Measurements from ENCODE around the gene C7orf25.

C7orf25 gene

GRCh38 chr7:42950417-42950816 is 38.5 kb upstream of the C7orf25 start:
- no peak for TF ChIP-seq ARNT (IDR thresholded peaks at IDR 0.05)
- no peak for TF ChIP-seq LEF1 (IDR thresholded peaks at IDR 0.05; ENCODE audit: borderline replicate concordance)
- no peak for TF ChIP-seq CTBP1 (IDR thresholded peaks at IDR 0.05; ENCODE audit: borderline replicate concordance)
- TF ChIP-seq HDGF (IDR thresholded peaks at IDR 0.05; ENCODE audit: borderline replicate concordance): no peak
- no peak for TF ChIP-seq SP1 (IDR thresholded peaks at IDR 0.05)
- no peak for TF ChIP-seq PKNOX1 (IDR thresholded peaks at IDR 0.05)
- no peak for TF ChIP-seq FOXM1 (IDR thresholded peaks at IDR 0.05; ENCODE audit: borderline replicate concordance)
- TF ChIP-seq SUZ12 (IDR thresholded peaks at IDR 0.05): no peak
- TF ChIP-seq NFRKB (IDR thresholded peaks at IDR 0.05): no peak
- TF ChIP-seq ZNF384 (IDR thresholded peaks at IDR 0.05): no peak
- no peak for TF ChIP-seq BHLHE40 (IDR thresholded peaks at IDR 0.05; ENCODE audit: borderline replicate concordance)
- no peak for TF ChIP-seq FOXK2 (IDR thresholded peaks at IDR 0.05)
- POLR2A ChIA-PET: no interaction called here
- CTCF ChIA-PET: no interaction called here
- DNase-seq (ENCODE audit: extremely low spot score): no peak

GRCh38 chr7:42947521-42947920 is 35.7 kb upstream of the C7orf25 start:
- no peak for DNase-seq (ENCODE audit: extremely low spot score)
- CTCF ChIA-PET: no interaction called here
- POLR2A ChIA-PET: no interaction called here
- TF ChIP-seq TARDBP (IDR thresholded peaks at IDR 0.05) (no peak), ZNF384 (IDR thresholded peaks at IDR 0.05) (no peak), FOXA1 (IDR thresholded peaks at IDR 0.05) (no peak), CTBP1 (IDR thresholded peaks at IDR 0.05; ENCODE audit: borderline replicate concordance) (no peak), SP1 (IDR thresholded peaks at IDR 0.05) (no peak), FOXM1 (IDR thresholded peaks at IDR 0.05; ENCODE audit: borderline replicate concordance) (no peak), NFRKB (IDR thresholded peaks at IDR 0.05) (no peak), BHLHE40 (IDR thresholded peaks at IDR 0.05; ENCODE audit: borderline replicate concordance) (no peak), SUZ12 (IDR thresholded peaks at IDR 0.05) (no peak)

DNA sequence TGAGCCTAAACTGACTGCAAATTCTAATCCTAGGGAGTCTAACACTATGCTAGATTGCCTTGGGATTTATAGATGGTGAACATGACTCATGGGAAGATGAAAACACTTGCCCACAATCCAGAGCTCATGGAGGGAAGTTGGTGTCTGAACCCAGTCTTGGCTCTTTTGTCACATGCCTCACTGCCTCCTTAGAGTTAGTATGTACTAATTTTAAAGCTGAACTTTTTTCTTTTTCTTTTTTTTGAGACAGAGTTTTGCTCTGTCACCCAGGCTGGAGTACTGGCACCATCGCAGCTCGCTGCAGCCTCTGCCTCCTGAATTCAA is 34.7 kb upstream of the C7orf25 start:
- TF ChIP-seq LEF1 (IDR thresholded peaks at IDR 0.05; ENCODE audit: borderline replicate concordance) (no peak), ELF4 (IDR thresholded peaks at IDR 0.05) (no peak), CTBP1 (IDR thresholded peaks at IDR 0.05; ENCODE audit: borderline replicate concordance) (no peak), BHLHE40 (IDR thresholded peaks at IDR 0.05; ENCODE audit: borderline replicate concordance) (no peak), TARDBP (IDR thresholded peaks at IDR 0.05) (no peak), SP1 (IDR thresholded peaks at IDR 0.05) (no peak), HDGF (IDR thresholded peaks at IDR 0.05; ENCODE audit: borderline replicate concordance) (no peak), PKNOX1 (IDR thresholded peaks at IDR 0.05) (no peak), FOXM1 (IDR thresholded peaks at IDR 0.05; ENCODE audit: borderline replicate concordance) (no peak), FOXA1 (IDR thresholded peaks at IDR 0.05) (no peak), ARNT (IDR thresholded peaks at IDR 0.05) (no peak), L3MBTL2 (conservative IDR thresholded peaks at IDR 0.05) (no peak), NFRKB (IDR thresholded peaks at IDR 0.05) (no peak), SUZ12 (IDR thresholded peaks at IDR 0.05) (no peak), ZNF384 (IDR thresholded peaks at IDR 0.05) (no peak), FOXK2 (IDR thresholded peaks at IDR 0.05) (no peak)
- no peak for DNase-seq (ENCODE audit: extremely low spot score)
- ChIA-PET CTCF (no interaction called here), POLR2A (no interaction called here)

DNA sequence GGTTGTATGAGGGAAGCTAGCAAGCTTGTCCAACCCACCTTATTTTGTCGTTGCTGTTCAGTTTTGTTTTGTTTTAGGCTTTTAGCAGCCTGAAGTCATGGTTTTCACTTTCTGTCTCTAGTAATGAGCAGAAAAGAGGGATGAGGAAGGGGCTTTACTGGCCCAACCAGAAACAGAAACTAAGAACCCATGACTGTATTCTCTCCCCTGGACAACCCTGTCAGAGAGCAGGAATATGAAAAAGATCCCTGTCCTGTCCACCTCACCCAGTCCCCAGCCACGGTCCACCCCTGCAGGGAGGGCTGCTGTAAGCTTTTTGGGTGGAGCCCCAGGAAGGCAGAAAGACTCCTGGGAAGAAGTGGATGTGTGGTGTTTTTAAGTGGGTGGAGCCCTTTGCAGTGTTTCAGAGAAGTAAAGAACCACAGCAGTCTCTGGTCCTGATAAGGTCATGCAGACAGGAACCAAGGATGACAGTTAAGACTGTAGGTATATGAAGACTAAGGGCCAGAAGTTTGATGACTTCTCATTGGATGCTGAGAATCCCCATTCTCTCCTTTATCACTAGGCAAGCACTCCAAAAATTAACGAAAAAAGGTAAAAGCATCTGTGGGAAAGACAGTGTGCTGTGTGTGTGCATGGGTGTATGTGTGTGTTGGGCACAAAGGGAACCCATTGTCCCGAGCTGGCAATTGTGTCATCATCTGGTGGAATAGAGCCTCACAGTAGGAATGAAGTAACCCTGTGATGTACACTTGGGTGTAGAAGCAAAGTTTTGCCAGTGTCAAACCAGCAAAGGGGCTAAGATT is 34.2 kb upstream of the C7orf25 start:
- DNase-seq (ENCODE audit: extremely low spot score): no peak
- ChIA-PET POLR2A (no interaction called here), CTCF (interaction anchor here (1.0 kb wide), 1 partner anchor 14 kb away, joined by 4 read pairs; no protein-coding TSS in a partner anchor)
- TF ChIP-seq ELF4 (IDR thresholded peaks at IDR 0.05) (no peak), SUZ12 (IDR thresholded peaks at IDR 0.05) (no peak), FOXK2 (IDR thresholded peaks at IDR 0.05) (no peak), CTBP1 (IDR thresholded peaks at IDR 0.05; ENCODE audit: borderline replicate concordance) (no peak), PKNOX1 (IDR thresholded peaks at IDR 0.05) (no peak), NFRKB (IDR thresholded peaks at IDR 0.05) (no peak), L3MBTL2 (conservative IDR thresholded peaks at IDR 0.05) (no peak)

- ChIA-PET POLR2A (interaction anchor here (0.7 kb wide), 1 partner anchor 9 kb away, joined by 5 read pairs; the partner anchor contains the start of genes MRPL32 and PSMA2), CTCF (interaction anchor here (0.7 to 1.8 kb wide), 6 partner anchors 9 to 898 kb away, joined by 3 to 10 read pairs (median 3); partner anchors contain the start of genes MRPL32 and PSMA2)
- DNase-seq (ENCODE audit: extremely low spot score): peak; percentile 68
- no peak for TF ChIP-seq ZNF384 (IDR thresholded peaks at IDR 0.05)
- TF ChIP-seq BHLHE40 (IDR thresholded peaks at IDR 0.05; ENCODE audit: borderline replicate concordance): no peak
- no peak for TF ChIP-seq CTBP1 (IDR thresholded peaks at IDR 0.05; ENCODE audit: borderline replicate concordance)
Observed at GRCh38 chr7:42940985-42941847, 29.3 kb upstream of the C7orf25 start.

All from HEK293T (cell line).